Spleen (tissue), 11 donors: ENCODE measurements around the gene DUOX2. TPM values are rescaled to one million over a fixed set of nuclear protein-coding genes. Genes with fewer than 3 reads are reported as not detected.
"Not testable (repeated sequence)": the region's sequence is repeated elsewhere in the genome, so short reads cannot be mapped to it uniquely, and the experiment has no call there.

Experiments used
- DNase-seq: peaks from one replicate; pipeline ENCODE4 v3.0.0-alpha.2; 2020
- H3K27ac ChIP-seq, 8 donors: fragments of 200-600 bp; sonication (generic) in 7 of 8; 1 replicate in 4 of 8; 2 replicates in 4 of 8; pipeline versions ENCODE4 v1.5.0 to v1.8.0; 2016 to 2021; ENCODE audit warnings: inconsistent platforms in 4 of 8, mild to moderate bottlenecking in 4 of 8, moderate library complexity in 1 of 8
- H3K27me3 ChIP-seq, 7 donors: fragments of 200-600 bp; sonication (generic) in 6 of 7; replicated peaks in 1 of 7; 1 replicate in 4 of 7; 2 replicates in 3 of 7; pipeline versions ENCODE4 v1.5.0 to v1.8.0; 2016 to 2021; ENCODE audit warnings: inconsistent platforms in 3 of 7, mild to moderate bottlenecking in 1 of 7
- H3K36me3 ChIP-seq, 6 donors: fragments of 200-600 bp; sonication (generic) in 5 of 6; 1 replicate in 4 of 6; 2 replicates in 2 of 6; pipeline versions ENCODE4 v1.5.0 to v1.8.0; 2016 to 2021; ENCODE audit warnings: inconsistent platforms in 2 of 6
- H3K4me1 ChIP-seq, 6 donors: fragments of 200-600 bp; sonication (generic) in 5 of 6; 1 replicate in 3 of 6; 2 replicates in 3 of 6; pipeline versions ENCODE4 v1.5.0 to v1.8.0; 2016 to 2021; ENCODE audit warnings: inconsistent platforms in 3 of 6
- H3K4me3 ChIP-seq, 8 donors: fragments of 200-600 bp; sonication (generic) in 7 of 8; 1 replicate in 4 of 8; 2 replicates in 4 of 8; pipeline versions ENCODE4 v1.5.0 to v1.8.0; 2016 to 2021; ENCODE audit warnings: inconsistent platforms in 4 of 8, mild to moderate bottlenecking in 4 of 8, moderate library complexity in 2 of 8
- H3K9me3 ChIP-seq, 8 donors: fragments of 200-600 bp; sonication (generic) in 7 of 8; 1 replicate in 4 of 8; 2 replicates in 4 of 8; pipeline versions ENCODE4 v1.5.0 to v1.8.0; 2016 to 2021; ENCODE audit warnings: inconsistent platforms in 4 of 8
- CTCF ChIP-seq, 11 experiments: fragments of 200-600 bp in 7 of 11; fragments of 450-650 bp in 4 of 11; sonication (generic) in 4 of 11; IDR thresholded peaks in 8 of 11; conservative IDR thresholded peaks in 3 of 11; 1 replicate in 7 of 11; 2 replicates in 4 of 11; pipeline versions ENCODE4 v1.4.0 to v1.8.0; 2016 to 2021; ENCODE audit warnings: antibody characterized with exemption in 11 of 11, inconsistent platforms in 4 of 11, mild to moderate bottlenecking in 1 of 11
- POLR2A ChIP-seq, 3 donors: fragments of 450-650 bp; IDR thresholded peaks; one replicate each; pipeline ENCODE4 v1.5.1; 2017; ENCODE audit warnings: antibody characterized with exemption in 3 of 3, mild to moderate bottlenecking in 1 of 3
- POLR2AphosphoS5 ChIP-seq, 3 donors: sonication (generic); formaldehyde crosslinking; IDR thresholded peaks; one replicate each; pipeline ENCODE4 v1.5.1; 2017; ENCODE audit warnings: antibody characterized with exemption in 3 of 3
- WGBS, 5 donors: extraction: QIAGEN DNeasy Blood & Tissue Kit in 3 of 5; methylation state at CpG; one replicate each; pipeline versions ENCODE4 v1.1.5 to v1.1.7; 2013 to 2018; 5-methylcytosine and 5-hydroxymethylcytosine counted together
- intact Hi-C: fragments of 100-400 bp; cut with DNase I; formaldehyde crosslinking; loops from one replicate; pipeline ENCODE4 v1.15.0; 2023; ENCODE audit warnings: low total_unique reads
- polyA plus RNA-seq, 3 donors: library from polyadenylated mRNA; stranded (reverse); fragments of 200-250 nt; gene quantifications; one replicate each; pipeline ENCODE4 v1.2.1, GENCODE V29; 2013
- total RNA-seq, 7 donors: library from RNA; depleted of rRNA in 3 of 7; stranded (reverse); fragments of >200 nt in 3 of 7; fragmentation: NEBNext Ultra II Directional in 4 of 7; extraction: Animal tissue kit (Norgen Biotek cat#: 25700) in 4 of 7; gene quantifications; one replicate each; pipeline versions ENCODE4 v1.1.0 to v1.2.1, GENCODE V29; 2016 to 2021
- donor health status: healthy with polysubstance abuse.
- donor health status: DM: no; HTN: no; CAD: no; lungs with moderate emphysema.
- donor health status: DM: no; HTN: no; CAD: no.
- donor health status: Bipolar disorder and iron deficiency.
- donor health status: healthy.
- donor health status: DM: no; HTN: no; CAD: no.
- donor health status: DM: yes; HTN: yes; CAD: no.

Gene DUOX2
- total and polyA plus RNA-seq, 10 donors = 0.10 TPM; not detected in 9

GRCh38 chr15:45075440-45076320 lies 38.3 kb downstream of the DUOX2 start:
- H3K9me3 ChIP-seq, DNase-seq, H3K36me3 ChIP-seq, H3K27ac ChIP-seq, H3K4me1 ChIP-seq, intact Hi-C loops, H3K4me3 ChIP-seq, H3K27me3 ChIP-seq: not testable (repeated sequence)
- 83 to 100% (median 100%) methylated on average over 1 of the region's 9 CpGs for WGBS, 5 donors

- H3K4me1 ChIP-seq, H3K27me3 ChIP-seq, intact Hi-C loops, H3K27ac ChIP-seq, H3K4me3 ChIP-seq, DNase-seq, H3K9me3 ChIP-seq: not testable (repeated sequence)
- H3K36me3 ChIP-seq = peaks cover 0 to 11% (median 0%) of the 10 kb centered on the region in 6 donors
These were observed 40.4 kb downstream of the DUOX2 start for GRCh38 chr15:45073602-45074001.

GRCh38 chr15:45069942-45070360 lies 44.0 kb downstream of the DUOX2 start:
- intact Hi-C loops, H3K9me3 ChIP-seq, H3K27ac ChIP-seq, H3K27me3 ChIP-seq, H3K4me1 ChIP-seq, DNase-seq, H3K4me3 ChIP-seq: not testable (repeated sequence)
- H3K36me3 ChIP-seq = peaks cover 0 to 11% (median 0%) of the 10 kb centered on the region in 6 donors
- WGBS, 5 donors = 39 to 80% (median 66%) methylated on average over 2 to 5 of the region's 6 CpGs

GRCh38 chr15:45064386-45064785 lies 49.6 kb downstream of the DUOX2 start:
- Histone ChIP-seq H3K9me3 (no peaks in the 10 kb centered on the region), H3K27ac (no peak overlapping the region), H3K36me3 (peaks cover 0 to 5% (median 0%) of the 10 kb centered on the region in 6 donors), H3K4me1 (peaks cover 0 to 8% (median 6%) of the 10 kb centered on the region in 6 donors), H3K27me3 (no peaks in the 10 kb centered on the region), H3K4me3 (no peak overlapping the region)
- intact Hi-C loops = no loop called here
- WGBS, 5 donors = 85 to 94% (median 89%) methylated on average over 4 of the region's 4 CpGs
- no peak for DNase-seq
- TF ChIP-seq POLR2A (IDR thresholded peaks at IDR 0.05) (no peak), CTCF (IDR thresholded peaks at IDR 0.05 in 8 of 11, conservative IDR thresholded peaks at IDR 0.05 in 3 of 11) (no peak), POLR2AphosphoS5 (IDR thresholded peaks at IDR 0.05) (no peak)

- H3K9me3 ChIP-seq, intact Hi-C loops, H3K4me1 ChIP-seq, H3K27me3 ChIP-seq, H3K36me3 ChIP-seq, H3K4me3 ChIP-seq, DNase-seq: not testable (repeated sequence)
- H3K27ac ChIP-seq = peak overlapping the region in 1 of 8 donors; percentile 36
- 92 to 97% (median 96%) methylated on average over 5 to 7 of the region's 7 CpGs; no CpG with 5 or more reads in 1 of the 5 donors for WGBS, 5 donors
These were observed 51.7 kb downstream of the DUOX2 start for GRCh38 chr15:45062301-45062700.

- WGBS, 5 donors = 70 to 93% (median 81%) methylated on average over 3 of the region's 3 CpGs
- Histone ChIP-seq H3K4me3 (peak overlapping the region in 1 of 8 donors; percentile 35), H3K27ac (peak overlapping the region in 6 of 8 donors; percentile 20 to 82 (median 62))
- H3K36me3 ChIP-seq, DNase-seq, H3K9me3 ChIP-seq, H3K4me1 ChIP-seq, intact Hi-C loops, H3K27me3 ChIP-seq: not testable (repeated sequence)
These were observed 55.0 kb downstream of the DUOX2 start for GRCh38 chr15:45058690-45059675.

GRCh38 chr15:45052676-45053075 lies 61.3 kb downstream of the DUOX2 start:
- H3K9me3 ChIP-seq = peaks cover 0 to 15% (median 10%) of the 10 kb centered on the region in 8 donors
- H3K27me3 ChIP-seq, H3K36me3 ChIP-seq, DNase-seq, H3K4me3 ChIP-seq, H3K27ac ChIP-seq, intact Hi-C loops: not testable (repeated sequence)
- peaks cover 0 to 20% (median 5%) of the 10 kb centered on the region in 6 donors for H3K4me1 ChIP-seq
- WGBS, 5 donors = 85 to 99% (median 96%) methylated on average over 3 of the region's 3 CpGs
